CD4-positive, alpha-beta T cell treated with Interleukin-6 at 100 ng/mL for 8 hours (primary cell): ENCODE measurements around the gene SLC41A2.
"Not testable (repeated sequence)": the region's sequence is repeated elsewhere in the genome, so short reads cannot be mapped to it uniquely, and the experiment has no call there.

Source experiments
- DNase-seq: peaks from one replicate; pipeline ENCODE4 v3.0.0-alpha.2; 2020; ENCODE audit warnings: mixed read lengths, low spot score

Gene SLC41A2

GRCh38 chr12:104963757-104964156 is 5.7 kb upstream of the SLC41A2 start:
- DNase-seq: no peak

- DNase-seq: no peak
These were observed 2.4 kb upstream of the SLC41A2 start for GRCh38 chr12:104960464-104960863.

GRCh38 chr12:104959335-104959841 is 1.3 kb upstream of the SLC41A2 start:
- no peak for DNase-seq

- DNase-seq: no peak
These were observed 780 bp upstream of the SLC41A2 start for GRCh38 chr12:104958805-104959334.

- DNase-seq: peak; percentile 11
These were observed 430 bp downstream of the SLC41A2 start for GRCh38 chr12:104957719-104958000.

GRCh38 chr12:104956870-104957718 is 996 bp downstream of the SLC41A2 start:
- no peak for DNase-seq

- no peak for DNase-seq
These were observed 2.4 kb downstream of the SLC41A2 start for GRCh38 chr12:104955703-104956102.

- no peak for DNase-seq
These were observed 4.8 kb downstream of the SLC41A2 start for GRCh38 chr12:104953323-104953722.

GRCh38 chr12:104952816-104953215 is 5.3 kb downstream of the SLC41A2 start:
- no peak for DNase-seq

GRCh38 chr12:104951759-104952509 is 6.2 kb downstream of the SLC41A2 start:
- DNase-seq: no peak

- DNase-seq: not testable (repeated sequence)
These were observed 9.4 kb downstream of the SLC41A2 start for GRCh38 chr12:104948716-104949115.

GRCh38 chr12:104944252-104944651 is 13.8 kb downstream of the SLC41A2 start:
- no peak for DNase-seq

GRCh38 chr12:104943401-104943800 is 14.7 kb downstream of the SLC41A2 start:
- not testable (repeated sequence) for DNase-seq

- no peak for DNase-seq
These were observed 16.0 kb downstream of the SLC41A2 start for GRCh38 chr12:104942075-104942474.

- DNase-seq: no peak
These were observed 16.6 kb downstream of the SLC41A2 start for GRCh38 chr12:104941454-104941853.

GRCh38 chr12:104939089-104939488 is 19.0 kb downstream of the SLC41A2 start:
- DNase-seq: no peak

GRCh38 chr12:104938371-104938770 is 19.7 kb downstream of the SLC41A2 start:
- no peak for DNase-seq

GRCh38 chr12:104935886-104936285 is 22.2 kb downstream of the SLC41A2 start:
- no peak for DNase-seq

GRCh38 chr12:104933778-104934177 is 24.3 kb downstream of the SLC41A2 start:
- DNase-seq: no peak

- no peak for DNase-seq
These were observed 25.0 kb downstream of the SLC41A2 start for GRCh38 chr12:104933128-104933527.

GRCh38 chr12:104930388-104931326 is 27.4 kb downstream of the SLC41A2 start:
- DNase-seq: no peak

- DNase-seq: no peak
These were observed 28.1 kb downstream of the SLC41A2 start for GRCh38 chr12:104929977-104930376.
